Suprapubic skin (tissue), 3 donors: ENCODE measurements around the gene VPS26A.

Experiments used
- CTCF ChIP-seq, 2 donors: fragments of 200-600 bp in 1 of 2; fragments of 450-650 bp in 1 of 2; sonication (generic) in 1 of 2; IDR thresholded peaks; one replicate each; pipeline ENCODE4 v1.5.1; 2016 to 2019; ENCODE audit warnings: antibody characterized with exemption in 2 of 2, mild to moderate bottlenecking in 1 of 2, moderate library complexity in 1 of 2
- POLR2AphosphoS5 ChIP-seq, 3 donors: sonication (generic); formaldehyde crosslinking; IDR thresholded peaks; one replicate each; pipeline ENCODE4 v1.6.1; 2017; ENCODE audit warnings: antibody characterized with exemption in 3 of 3

- TF ChIP-seq POLR2AphosphoS5 (IDR thresholded peaks at IDR 0.05) (no peak), CTCF (IDR thresholded peaks at IDR 0.05) (no peak)
These were observed 16.3 kb upstream of the VPS26A start for GRCh38 chr10:69107699-69108098.
